Nucleus accumbens (tissue), 56 donors: ENCODE data around the gene PDZRN4.
"Not testable (repeated sequence)": the region's sequence is repeated elsewhere in the genome, so short reads cannot be mapped to it uniquely, and the experiment has no call there.

Experiments used
- DNase-seq, 56 donors: peaks; one replicate each; lab custom pipeline; 2025; lab: John Stamatoyannopoulos, UW

Gene PDZRN4

DNA sequence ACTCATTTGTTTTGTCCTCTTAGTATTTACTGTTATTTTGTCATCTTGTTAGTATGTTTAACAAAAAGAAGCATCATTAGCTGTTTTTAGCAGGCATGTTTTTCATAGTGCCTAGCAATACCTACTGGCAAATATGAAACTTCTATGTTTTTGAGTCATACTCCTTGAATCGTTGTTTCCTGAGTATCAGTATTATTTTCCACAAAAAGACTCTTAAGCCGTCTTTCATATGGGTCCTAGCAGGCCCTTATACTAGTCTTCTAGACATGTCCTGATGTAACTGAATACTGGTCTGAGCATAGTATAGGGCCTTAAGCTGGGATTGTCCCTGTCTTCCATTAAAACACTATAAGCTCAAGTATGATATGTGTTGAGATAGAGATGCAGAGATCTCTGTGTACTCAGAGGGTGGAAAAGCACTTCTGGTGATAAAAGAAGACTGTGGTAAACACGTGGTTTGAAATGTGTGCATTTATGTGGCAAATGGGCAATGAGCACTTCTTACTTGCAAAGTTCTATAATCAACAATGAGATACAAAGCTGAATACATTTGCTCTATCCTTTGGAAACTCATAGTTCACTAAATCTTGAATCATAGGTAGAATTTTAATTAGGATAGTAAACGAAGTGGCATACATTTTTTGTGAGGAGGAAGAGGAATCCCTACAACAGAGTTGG is 348.8 kb downstream of the PDZRN4 start:
- DNase-seq = no peak

GRCh38 chr12:41537522-41537921 is 349.4 kb downstream of the PDZRN4 start:
- no peak for DNase-seq

DNA sequence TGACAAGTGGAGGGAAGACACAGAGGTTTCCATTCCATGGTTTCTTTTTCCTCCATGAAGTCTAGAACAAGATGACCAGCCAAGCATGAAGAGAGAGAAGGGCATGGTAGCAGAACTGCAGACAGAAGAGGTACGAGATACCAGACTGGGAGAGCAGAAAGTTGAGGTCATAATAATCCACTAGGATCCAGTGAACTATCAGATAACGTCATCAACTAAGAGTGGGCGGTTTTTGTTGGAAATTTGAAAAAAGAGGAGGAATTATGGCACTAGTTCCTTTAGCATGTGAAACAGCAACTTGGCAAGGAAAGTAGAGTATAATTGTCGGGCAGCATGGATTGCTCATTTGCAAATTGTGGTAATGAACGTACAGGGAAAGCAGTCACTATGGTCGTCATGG is 357.6 kb downstream of the PDZRN4 start:
- no peak for DNase-seq

DNA sequence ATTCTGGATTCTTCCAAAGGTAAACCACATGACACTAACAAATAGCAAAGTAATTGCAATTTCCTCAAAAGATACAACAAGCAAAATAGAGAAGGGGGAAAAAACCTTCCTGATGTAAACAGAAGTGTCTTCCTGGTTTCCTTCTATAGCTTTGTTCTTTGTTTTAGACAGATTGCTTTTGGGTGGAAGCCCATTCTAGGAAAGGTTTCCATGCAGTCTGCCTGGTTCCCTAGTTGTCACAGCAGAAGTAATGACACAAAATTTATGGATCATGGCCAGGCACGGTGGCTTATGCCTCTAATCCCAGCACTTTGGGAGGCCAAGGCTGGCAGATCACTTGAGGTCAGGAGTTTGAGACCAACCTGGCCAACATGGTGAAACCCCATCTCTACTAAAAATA is 359.0 kb downstream of the PDZRN4 start:
- not testable (repeated sequence) for DNase-seq

DNA sequence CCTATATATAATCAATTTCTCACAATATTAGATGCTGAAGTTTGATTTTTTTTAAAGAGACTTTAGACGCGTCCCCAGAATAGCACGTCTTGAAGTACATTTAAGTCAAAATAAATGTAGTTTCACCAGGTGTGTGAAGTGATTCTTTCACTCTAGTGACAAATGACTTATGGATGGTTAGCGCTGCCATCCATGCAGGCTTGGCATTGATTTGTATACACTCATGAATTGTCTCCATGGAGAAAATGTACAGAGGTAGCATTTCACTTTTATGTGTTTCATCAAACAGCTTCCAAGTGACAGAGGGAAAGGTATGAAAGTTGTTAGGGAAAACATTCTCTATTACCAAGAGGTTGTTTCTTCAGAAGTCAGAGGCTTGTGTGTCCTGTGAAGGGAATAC is 360.8 kb downstream of the PDZRN4 start:
- no peak for DNase-seq

DNA sequence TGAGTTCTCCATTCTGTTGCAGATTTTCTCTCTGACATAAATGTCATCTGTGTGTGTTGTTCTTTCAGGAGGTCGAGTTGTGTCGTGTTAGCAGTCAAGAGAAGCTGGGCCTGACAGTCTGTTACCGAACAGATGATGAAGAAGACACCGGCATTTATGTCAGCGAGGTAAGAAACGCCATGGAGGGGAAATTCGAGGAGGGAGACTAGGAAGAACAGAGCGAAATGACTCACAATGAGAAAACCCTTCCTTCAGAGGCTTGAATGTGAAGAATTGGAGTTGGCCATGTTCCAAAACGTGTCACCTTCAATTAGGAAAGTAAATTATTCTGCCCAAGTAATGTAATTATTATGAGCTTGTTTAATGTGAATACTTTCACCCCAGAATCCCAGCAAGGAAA is 364.5 kb downstream of the PDZRN4 start:
- DNase-seq = no peak

DNA sequence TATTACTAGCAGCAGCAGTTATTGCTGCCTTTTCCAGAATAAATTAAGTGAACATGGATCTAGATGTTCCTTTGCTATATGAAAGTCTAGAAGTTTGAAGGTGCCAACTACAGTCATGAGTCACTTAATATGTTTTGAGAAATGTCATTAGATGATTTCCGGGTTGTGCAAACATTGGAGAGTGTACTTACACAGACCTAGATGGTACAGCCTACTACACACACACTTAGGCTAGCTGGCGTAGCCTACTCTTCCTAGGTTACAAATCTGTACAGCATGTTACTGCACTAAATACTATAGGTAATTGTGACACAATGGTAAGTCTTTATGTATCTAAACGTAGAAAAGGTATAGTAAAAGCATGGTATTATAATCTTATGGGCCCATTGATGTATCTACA is 368.1 kb downstream of the PDZRN4 start:
- no peak for DNase-seq

GRCh38 chr12:41557344-41557743 is 369.2 kb downstream of the PDZRN4 start:
- no peak for DNase-seq

DNA sequence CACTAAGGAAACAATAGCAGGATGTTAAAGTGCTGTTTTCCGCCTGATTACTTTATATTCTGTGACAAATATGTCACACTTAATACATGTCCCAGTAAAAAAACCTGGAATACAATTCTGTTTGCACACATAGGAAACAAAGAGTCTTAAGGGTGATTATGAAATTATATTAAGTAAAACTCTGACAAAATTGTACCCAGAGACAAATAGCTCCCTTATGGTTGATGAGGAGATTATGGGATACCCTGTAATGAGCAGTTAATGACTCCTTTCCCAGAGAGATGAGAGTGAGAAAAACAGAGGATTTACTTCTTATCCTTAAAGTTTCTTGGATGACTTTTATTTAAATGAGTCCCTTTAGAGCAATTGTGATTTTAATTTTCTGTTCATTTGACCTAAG is 370.6 kb downstream of the PDZRN4 start:
- no peak for DNase-seq

GRCh38 chr12:41563051-41563450 is 374.9 kb downstream of the PDZRN4 start:
- DNase-seq = no peak

DNA sequence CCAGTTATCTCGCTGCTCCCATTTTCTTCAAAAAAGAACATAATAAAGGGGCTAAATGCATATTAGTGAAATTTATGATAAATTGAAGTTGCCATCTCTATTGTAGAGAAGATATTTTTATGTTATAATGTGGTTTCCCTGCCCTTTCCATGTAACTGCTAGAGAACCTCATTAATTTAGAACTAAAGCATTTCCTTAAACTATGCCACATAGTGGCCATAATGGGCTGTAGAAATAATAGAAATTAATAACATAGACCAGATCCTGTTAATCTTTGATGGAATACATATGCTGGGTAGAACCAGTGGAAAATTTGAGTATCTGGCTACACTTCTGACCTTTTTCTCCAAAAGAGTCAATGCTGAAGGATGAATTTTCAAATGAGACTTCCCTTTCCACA is 376.7 kb downstream of the PDZRN4 start:
- DNase-seq = no peak

- DNase-seq = no peak
These were observed 378.6 kb downstream of the PDZRN4 start for GRCh38 chr12:41566703-41567102.

DNA sequence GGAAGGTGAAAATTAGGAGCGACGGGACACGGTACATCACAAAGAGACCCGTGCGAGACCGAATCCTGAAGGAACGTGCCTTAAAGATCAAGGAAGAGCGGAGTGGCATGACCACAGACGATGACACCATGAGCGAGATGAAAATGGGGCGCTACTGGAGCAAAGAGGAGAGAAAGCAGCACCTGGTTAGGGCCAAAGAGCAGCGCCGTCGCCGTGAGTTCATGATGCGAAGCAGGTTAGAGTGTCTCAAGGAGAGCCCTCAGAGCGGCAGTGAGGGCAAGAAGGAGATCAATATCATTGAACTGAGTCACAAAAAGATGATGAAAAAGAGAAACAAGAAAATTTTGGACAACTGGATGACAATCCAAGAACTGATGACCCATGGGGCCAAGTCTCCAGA is 385.3 kb downstream of the PDZRN4 start:
- DNase-seq = no peak

DNA sequence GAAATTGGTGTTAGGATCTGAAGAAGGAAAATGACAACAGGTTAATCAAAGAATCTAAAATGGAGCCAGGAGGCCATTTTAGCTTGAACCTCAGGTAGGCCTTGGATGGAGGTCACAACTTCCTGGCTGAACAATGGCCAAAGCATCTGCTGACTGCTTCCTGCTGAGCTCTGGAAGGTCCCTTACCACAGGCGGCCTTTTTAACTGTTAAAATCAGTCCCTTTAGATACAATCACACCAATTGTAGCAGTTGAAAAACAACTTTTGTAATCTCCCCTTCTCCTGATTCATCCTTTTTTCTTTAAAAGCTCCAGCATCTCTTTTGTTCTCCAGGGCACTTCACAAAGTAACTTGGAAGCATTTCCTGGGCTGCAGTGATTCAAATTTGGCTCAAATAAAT is 388.8 kb downstream of the PDZRN4 start:
- DNase-seq = no peak

DNA sequence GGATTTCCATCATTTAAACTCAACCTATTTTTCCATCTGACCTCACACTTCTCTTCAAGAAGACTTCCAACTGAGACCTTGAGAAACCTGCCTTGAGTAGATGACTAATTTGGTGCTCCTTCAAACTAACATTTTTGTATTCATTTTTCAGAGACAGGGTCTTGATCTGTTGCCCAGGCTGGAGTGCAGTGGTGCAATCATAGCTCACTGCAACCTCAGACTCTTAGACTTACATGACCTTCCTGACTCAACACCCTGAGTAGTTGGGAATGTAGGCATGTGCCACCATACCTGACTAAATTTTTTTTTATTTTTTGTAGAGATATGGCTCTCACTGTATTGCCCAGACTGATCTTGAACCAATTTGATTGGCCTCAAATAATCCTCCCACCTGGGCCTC is 389.9 kb downstream of the PDZRN4 start:
- no peak for DNase-seq

GRCh38 chr12:41585784-41586183 is 397.7 kb downstream of the PDZRN4 start:
- no peak for DNase-seq

DNA sequence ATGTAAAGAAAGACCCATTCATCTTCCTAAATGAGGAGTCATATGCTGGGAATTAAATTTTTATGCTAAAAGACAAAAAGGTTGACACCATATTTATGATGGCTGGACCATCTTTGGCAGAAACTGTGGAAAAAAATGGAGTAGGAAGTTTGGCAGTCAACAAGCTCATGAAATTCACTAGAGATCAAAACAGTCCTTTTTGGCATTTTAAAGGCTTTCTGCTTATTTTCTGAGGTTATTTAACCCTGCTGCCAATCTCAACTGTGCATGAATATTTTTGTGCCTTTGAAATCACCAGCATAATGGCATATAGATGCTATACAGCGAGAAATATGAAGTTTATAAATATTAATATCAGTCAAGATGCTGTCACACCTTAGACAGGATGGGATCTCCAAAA is 399.5 kb downstream of the PDZRN4 start:
- no peak for DNase-seq

GRCh38 chr12:41589878-41590277 is 401.8 kb downstream of the PDZRN4 start:
- DNase-seq = no peak

DNA sequence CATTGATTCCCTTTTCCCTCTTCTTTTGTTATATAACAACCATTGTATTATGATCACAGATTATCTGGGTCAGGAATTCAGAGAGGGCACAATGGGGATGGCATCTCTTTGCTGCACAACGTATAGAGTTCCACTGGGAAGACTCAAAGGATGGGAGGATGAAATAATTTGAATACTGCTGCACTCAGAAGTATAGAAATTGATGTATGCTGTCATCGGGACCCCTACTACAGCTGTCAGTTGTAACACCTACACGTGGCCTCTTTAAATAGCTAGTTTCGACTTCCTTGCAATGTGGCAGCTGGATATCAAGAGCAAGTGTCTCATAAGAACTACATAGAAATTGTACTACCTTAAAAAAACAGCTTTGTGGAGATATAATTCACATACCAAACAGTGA is 408.1 kb downstream of the PDZRN4 start:
- DNase-seq = no peak

DNA sequence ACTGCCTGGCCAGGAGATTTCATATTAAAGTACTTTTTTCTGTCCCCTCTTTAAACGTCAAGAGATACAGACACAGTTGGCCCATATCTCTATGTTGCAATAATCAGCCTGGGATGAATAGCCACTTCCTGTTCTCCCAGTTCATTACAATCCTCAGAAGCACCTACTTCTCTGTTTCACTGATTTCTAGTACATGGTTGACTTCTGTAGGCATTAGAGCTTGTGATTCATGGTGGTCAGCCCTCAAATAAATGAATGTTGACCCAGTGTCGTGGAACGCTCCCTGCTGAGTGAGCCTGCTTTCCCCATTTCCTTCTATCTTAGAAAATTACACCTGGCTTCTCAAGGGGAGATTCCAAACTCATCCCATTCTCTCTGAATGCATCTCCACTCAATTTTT is 416.7 kb downstream of the PDZRN4 start:
- DNase-seq = no peak

- no peak for DNase-seq
These were observed 417.6 kb downstream of the PDZRN4 start for GRCh38 chr12:41605545-41606305.
